H9 (cell line): ENCODE data around the gene TRERF1. TPM values are rescaled to one million over a fixed set of nuclear protein-coding genes. Genes with fewer than 3 reads are reported as not detected.
A peak's percentile ranks its signal among the peaks of the same experiment; 100 is the strongest.

Experiments used
- DNase-seq: peaks from one replicate; pipeline ENCODE4 v3.0.0-alpha.2; 2017
- H2AFZ ChIP-seq: one replicate; pipeline ENCODE4 v1.6.1; 2013; ENCODE audit warnings: mild to moderate bottlenecking, low read length, control low read depth, moderate library complexity
- H2AK5ac ChIP-seq: 2 replicates; pipeline ENCODE4 v1.6.1; 2013; ENCODE audit warnings: low read length, control low read depth, mixed read lengths; ENCODE audit not compliant: insufficient read length
- H2BK120ac ChIP-seq: one replicate; pipeline ENCODE4 v1.6.1; 2013; ENCODE audit warnings: low read depth, mild to moderate bottlenecking, low read length, control low read depth, inconsistent platforms; ENCODE audit not compliant: poor library complexity, severe bottlenecking
- H2BK12ac ChIP-seq: 2 replicates; pipeline ENCODE4 v1.6.1; 2013; ENCODE audit warnings: low read length, control low read depth, mixed read lengths, low read depth; ENCODE audit not compliant: insufficient read length
- H2BK15ac ChIP-seq: 2 replicates; pipeline ENCODE4 v1.6.1; 2013; ENCODE audit warnings: low read depth, low read length, control low read depth
- H2BK20ac ChIP-seq: one replicate; pipeline ENCODE4 v1.6.1; 2013; ENCODE audit warnings: low read depth, mild to moderate bottlenecking, low read length, control low read depth, inconsistent platforms; ENCODE audit not compliant: poor library complexity, severe bottlenecking
- H2BK5ac ChIP-seq: 2 replicates; pipeline ENCODE4 v1.6.1; 2013; ENCODE audit warnings: low read length, control low read depth, mixed read lengths; ENCODE audit not compliant: insufficient read length
- H3K14ac ChIP-seq: 2 replicates; pipeline ENCODE4 v1.6.1; 2013; ENCODE audit warnings: low read length, control low read depth; ENCODE audit not compliant: insufficient read depth
- H3K18ac ChIP-seq: 2 replicates; pipeline ENCODE4 v1.6.1; 2013; ENCODE audit warnings: low read depth, mild to moderate bottlenecking, mixed read lengths, low read length, control low read depth; ENCODE audit not compliant: insufficient read length
- H3K23ac ChIP-seq: 2 replicates; pipeline ENCODE4 v1.6.1; 2013; ENCODE audit warnings: low read length, control low read depth, mixed read lengths, low read depth; ENCODE audit not compliant: insufficient read length
- H3K23me2 ChIP-seq: 2 replicates; pipeline ENCODE4 v1.6.1; 2013; ENCODE audit warnings: low read depth, mild to moderate bottlenecking, mixed read lengths, low read length, control low read depth; ENCODE audit not compliant: insufficient read length, poor library complexity, severe bottlenecking
- H3K27ac ChIP-seq: 2 replicates; pipeline ENCODE4 v1.5.1; 2013; ENCODE audit warnings: low read length, control low read depth, mixed read lengths, low read depth; ENCODE audit not compliant: insufficient read length
- H3K27me3 ChIP-seq: 2 replicates; pipeline ENCODE4 v1.6.1; 2013; ENCODE audit warnings: low read length, control low read depth, inconsistent platforms; ENCODE audit not compliant: insufficient read depth
- H3K4ac ChIP-seq: 2 replicates; pipeline ENCODE4 v1.6.1; 2013; ENCODE audit warnings: low read depth, mild to moderate bottlenecking, control low read depth, inconsistent platforms, low read length, moderate library complexity
- H3K4me1 ChIP-seq: 2 replicates; pipeline ENCODE4 v1.6.1; 2013; ENCODE audit warnings: low read length, control low read depth, inconsistent platforms; ENCODE audit not compliant: insufficient read depth
- H3K4me2 ChIP-seq: 2 replicates; pipeline ENCODE4 v1.6.1; 2013; ENCODE audit warnings: low read length, control low read depth, mixed read lengths; ENCODE audit not compliant: insufficient read length, insufficient read depth
- H3K56ac ChIP-seq: 2 replicates; pipeline ENCODE4 v1.6.1; 2013; ENCODE audit warnings: low read depth, mild to moderate bottlenecking, mixed read lengths, low read length, control low read depth; ENCODE audit not compliant: insufficient read length
- H3K79me1 ChIP-seq: 2 replicates; pipeline ENCODE4 v1.6.1; 2013; ENCODE audit warnings: low read depth, mild to moderate bottlenecking, moderate library complexity, low read length, control low read depth, inconsistent platforms; ENCODE audit not compliant: insufficient read depth, poor library complexity, severe bottlenecking
- H3K79me2 ChIP-seq: 2 replicates; pipeline ENCODE4 v1.6.1; 2013; ENCODE audit warnings: low read length, control low read depth, inconsistent platforms; ENCODE audit not compliant: insufficient read depth
- H3K9ac ChIP-seq: 2 replicates; pipeline ENCODE4 v1.6.1; 2013; ENCODE audit warnings: low read length, control low read depth, mixed read lengths; ENCODE audit not compliant: insufficient read length; ENCODE audit errors: extremely low read depth
- H3K9me3 ChIP-seq: one replicate; pipeline ENCODE4 v1.6.1; 2013; ENCODE audit warnings: low read depth, low read length, inconsistent platforms; ENCODE audit not compliant: control insufficient read depth
- H3T11ph ChIP-seq: one replicate; pipeline ENCODE4 v1.6.1; 2013; ENCODE audit warnings: mild to moderate bottlenecking, low read length, control low read depth, inconsistent platforms
- H4K20me1 ChIP-seq: one replicate; pipeline ENCODE4 v1.6.1; 2013; ENCODE audit not compliant: control insufficient read depth, insufficient read length, insufficient read depth
- H4K5ac ChIP-seq: 2 replicates; pipeline ENCODE4 v1.6.1; 2013; ENCODE audit warnings: low read depth, mild to moderate bottlenecking, mixed read lengths, low read length, control low read depth; ENCODE audit not compliant: insufficient read length
- H4K8ac ChIP-seq: replicated peaks from 2 replicates; pipeline ENCODE4 v1.6.1; 2013; ENCODE audit warnings: low read length, control low read depth, mixed read lengths, low read depth; ENCODE audit not compliant: insufficient read length
- H4K91ac ChIP-seq: 2 replicates; pipeline ENCODE4 v1.6.1; 2013; ENCODE audit warnings: low read depth, mild to moderate bottlenecking, moderate library complexity, mixed read lengths, low read length, control low read depth; ENCODE audit not compliant: insufficient read length
- H3K27ac Mint-ChIP-seq, 3 experiments: 2 replicates in 2 of 3; 3 replicates in 1 of 3; pipeline ENCODE4 v1.8.0; 2020 to 2021; ENCODE audit warnings: mixed read lengths in 3 of 3, mild to moderate bottlenecking in 1 of 3, moderate library complexity in 1 of 3
- H3K27me3 Mint-ChIP-seq: 2 replicates; pipeline ENCODE4 v1.8.0; 2021; ENCODE audit warnings: low read depth, mild to moderate bottlenecking, moderate library complexity, mixed read lengths
- H3K36me3 Mint-ChIP-seq, 3 experiments: 2 replicates in 2 of 3; 3 replicates in 1 of 3; pipeline ENCODE4 v1.8.0; 2020 to 2021; ENCODE audit warnings: low read depth in 3 of 3, mixed read lengths in 3 of 3; ENCODE audit not compliant: insufficient read depth in 1 of 3
- H3K4me1 Mint-ChIP-seq, 2 experiments: 2 replicates each; pipeline ENCODE4 v1.8.0; 2020; ENCODE audit warnings: mixed read lengths in 2 of 2
- H3K4me3 Mint-ChIP-seq, 2 experiments: 2 replicates in 1 of 2; 3 replicates in 1 of 2; pipeline ENCODE4 v1.8.0; 2020 to 2021; ENCODE audit warnings: mild to moderate bottlenecking in 2 of 2, mixed read lengths in 2 of 2, moderate library complexity in 1 of 2
- H3K9me3 Mint-ChIP-seq, 2 experiments: 2 replicates in 1 of 2; 3 replicates in 1 of 2; pipeline ENCODE4 v1.8.0; 2020; ENCODE audit warnings: mild to moderate bottlenecking in 2 of 2, mixed read lengths in 2 of 2, moderate library complexity in 1 of 2
- WGBS: extraction: QIAGEN DNeasy Blood & Tissue Kit; methylation state at CpG from one replicate; pipeline ENCODE4 v1.1.7; 2013; ENCODE audit warnings: missing lambda C conversion rate, low lambda C conversion rate, mixed read lengths; ENCODE audit not compliant: insufficient read length; ENCODE audit errors: extremely low coverage; 5-methylcytosine and 5-hydroxymethylcytosine counted together
- total RNA-seq: library from RNA; stranded (reverse); gene quantifications from 2 replicates; pipeline ENCODE4 v1.2.1, GENCODE V29; 2021
- TF ChIP-seq, protein P1 (sequence below): fragments of 200-600 bp; sonication (generic); conservative IDR thresholded peaks from 3 replicates; pipeline ENCODE4 v1.8.0; 2021; ENCODE audit warnings: antibody characterized with exemption, mild to moderate bottlenecking

Gene TRERF1
- total RNA-seq, 1 experiment from 2014 or later: 19.7 TPM

DNA sequence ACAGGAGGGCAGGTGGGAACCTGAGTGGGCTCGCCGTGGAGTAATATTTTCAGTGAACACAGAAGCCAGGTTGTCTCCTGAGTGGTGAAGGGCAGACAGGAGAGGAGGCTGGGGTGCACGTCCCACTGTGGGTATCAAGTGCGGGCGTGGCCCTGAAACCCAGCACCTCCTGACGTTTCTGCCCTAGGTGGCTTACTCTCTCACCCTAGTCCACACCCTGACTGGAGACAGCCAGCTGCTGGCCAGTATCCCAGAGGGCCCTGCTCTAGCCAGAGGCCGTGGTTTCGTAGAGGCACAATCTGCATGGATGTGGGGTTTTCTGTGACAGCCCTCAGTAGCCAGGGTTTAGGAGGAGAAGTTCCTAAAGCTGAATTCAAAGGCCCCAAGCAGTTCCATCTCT, 86.7 kb downstream of the TRERF1 start:
- Histone ChIP-seq H3K23me2 (no peaks in the 10 kb centered on the region), H3K9me3 (no peaks in the 10 kb centered on the region), H2BK15ac (no peak overlapping the region), H4K8ac (no peak overlapping the region), H2BK20ac (no peak overlapping the region), H2BK5ac (no peak overlapping the region), H2BK12ac (no peak overlapping the region), H3K4me1 (no peaks in the 10 kb centered on the region), H3K79me1 (peaks cover 4% of the 10 kb centered on the region), H4K5ac (no peak overlapping the region), H3K56ac (no peak overlapping the region), H2BK120ac (no peak overlapping the region), H3K79me2 (no peaks in the 10 kb centered on the region; the same call in 1 of the 2 replicates), H3K9ac (no peak overlapping the region), H3K4ac (no peak overlapping the region), H3T11ph (no peak overlapping the region), H3K18ac (no peak overlapping the region), H3K27ac (no peak overlapping the region), H4K91ac (no peak overlapping the region), H3K23ac (no peak overlapping the region), H3K27me3 (no peaks in the 10 kb centered on the region), H3K4me2 (no peak overlapping the region), H3K14ac (no peak overlapping the region), H2AK5ac (no peak overlapping the region), H4K20me1 (no peaks in the 10 kb centered on the region), H2AFZ (no peak overlapping the region)
- H3K27me3 Mint-ChIP-seq: no peaks in the 10 kb centered on the region
- no peak overlapping the region for H3K4me3 Mint-ChIP-seq
- peaks cover 19 to 20% of the 10 kb centered on the region in 2 experiments for H3K4me1 Mint-ChIP-seq
- H3K36me3 Mint-ChIP-seq: peaks cover 11 to 28% (median 18%) of the 10 kb centered on the region in 3 experiments
- no peaks in the 10 kb centered on the region; a peak in 1 of 5 replicates for H3K9me3 Mint-ChIP-seq
- TF ChIP-seq, protein P1, sequence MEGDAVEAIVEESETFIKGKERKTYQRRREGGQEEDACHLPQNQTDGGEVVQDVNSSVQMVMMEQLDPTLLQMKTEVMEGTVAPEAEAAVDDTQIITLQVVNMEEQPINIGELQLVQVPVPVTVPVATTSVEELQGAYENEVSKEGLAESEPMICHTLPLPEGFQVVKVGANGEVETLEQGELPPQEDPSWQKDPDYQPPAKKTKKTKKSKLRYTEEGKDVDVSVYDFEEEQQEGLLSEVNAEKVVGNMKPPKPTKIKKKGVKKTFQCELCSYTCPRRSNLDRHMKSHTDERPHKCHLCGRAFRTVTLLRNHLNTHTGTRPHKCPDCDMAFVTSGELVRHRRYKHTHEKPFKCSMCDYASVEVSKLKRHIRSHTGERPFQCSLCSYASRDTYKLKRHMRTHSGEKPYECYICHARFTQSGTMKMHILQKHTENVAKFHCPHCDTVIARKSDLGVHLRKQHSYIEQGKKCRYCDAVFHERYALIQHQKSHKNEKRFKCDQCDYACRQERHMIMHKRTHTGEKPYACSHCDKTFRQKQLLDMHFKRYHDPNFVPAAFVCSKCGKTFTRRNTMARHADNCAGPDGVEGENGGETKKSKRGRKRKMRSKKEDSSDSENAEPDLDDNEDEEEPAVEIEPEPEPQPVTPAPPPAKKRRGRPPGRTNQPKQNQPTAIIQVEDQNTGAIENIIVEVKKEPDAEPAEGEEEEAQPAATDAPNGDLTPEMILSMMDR: no peak
- H3K27ac Mint-ChIP-seq: peak overlapping the region in 1 of 3 experiments; percentile 74; a peak in 1 of 7 replicates
- no peak for DNase-seq
- no CpG with 5 or more reads among the region's 8 CpGs for WGBS
